Activated CD8-positive, alpha-beta T cell treated with anti-CD3 and anti-CD28 coated beads, Interleukin-2, amount 10 ng/mL, durations not matched to agents 7 days and 5 days (primary cell): Measurements from ENCODE around the gene ELMO3. TPM values are rescaled to one million over a fixed set of nuclear protein-coding genes. Genes with fewer than 3 reads are reported as not detected.

Experiments
- ATAC-seq: fragments of 150-1000 bp; cut with Tn5 transposase; one replicate; pipeline ENCODE4 v1.10.0; 2021; ENCODE audit warnings: moderate library complexity
- CTCF ChIA-PET: fragments of 350-600 bp; sonication (Branson Sonifier 250); formaldehyde crosslinking; loops from one replicate; lab custom pipeline; 2021; ENCODE audit warnings: antibody characterized with exemption; lab: Charles Lee
- POLR2A ChIA-PET: fragments of 350-600 bp; sonication (Branson Sonifier 250); formaldehyde crosslinking; loops from one replicate; lab custom pipeline; 2021; ENCODE audit warnings: antibody characterized with exemption; lab: Charles Lee
- DNase-seq: peaks from one replicate; pipeline ENCODE4 v3.0.0-alpha.2; 2020
- H3K27ac Mint-ChIP-seq: one replicate; pipeline ENCODE4 v1.8.0; 2021; ENCODE audit warnings: mild to moderate bottlenecking, mixed read lengths
- H3K27me3 Mint-ChIP-seq: one replicate; pipeline ENCODE4 v1.8.0; 2021; ENCODE audit warnings: low read depth, mixed read lengths
- H3K36me3 Mint-ChIP-seq: one replicate; pipeline ENCODE4 v1.8.0; 2021; ENCODE audit warnings: low read depth, mixed read lengths
- H3K4me1 Mint-ChIP-seq: one replicate; pipeline ENCODE4 v1.8.0; 2021; ENCODE audit warnings: low read depth, mixed read lengths
- H3K4me3 Mint-ChIP-seq: one replicate; pipeline ENCODE4 v1.8.0; 2021; ENCODE audit warnings: mild to moderate bottlenecking, mixed read lengths
- H3K9me3 Mint-ChIP-seq: one replicate; pipeline ENCODE4 v1.8.0; 2022; ENCODE audit warnings: mixed read lengths; ENCODE audit not compliant: insufficient read depth
- total RNA-seq, 2 experiments: library from RNA; stranded (reverse); gene quantifications; one replicate each; pipeline ENCODE4 v1.2.3, GENCODE V29; 2021

ELMO3 gene
- total RNA-seq, result 1 to 10 TPM; 7.2 to 8.0 TPM

GRCh38 chr16:67199011-67199807 lies at the start of gene ELMO3:
ELMO3 (plus strand) TSS chr16:67199131; CDS start chr16:67199327, 196 bp downstream.
- H3K4me1 Mint-ChIP-seq, result peaks cover 13% of the 10 kb centered on the region
- ATAC-seq (no peak), DNase-seq (no peak)
- no peaks in the 10 kb centered on the region for H3K9me3 Mint-ChIP-seq
- H3K27me3 Mint-ChIP-seq, result no peaks in the 10 kb centered on the region
- ChIA-PET CTCF (interaction anchor here (1.2 to 2.3 kb wide), 5 partner anchors 10 to 246 kb away, joined by 4 to 9 read pairs (median 6); partner anchors contain the start of gene TMEM208), POLR2A (interaction anchor here (1.7 kb wide), 1 partner anchor 28 kb away, joined by 4 read pairs; the partner anchor contains the start of gene TMEM208)
- H3K36me3 Mint-ChIP-seq, result peaks cover 60% of the 10 kb centered on the region
- no peak within 1 kb of the TSS for H3K27ac Mint-ChIP-seq
- no peak within 1 kb of the TSS for H3K4me3 Mint-ChIP-seq

GRCh38 chr16:67149276-67150046 lies 49.5 kb upstream of the ELMO3 start:
- Mint-ChIP-seq H3K4me1 (peaks cover 31% of the 10 kb centered on the region), H3K9me3 (no peaks in the 10 kb centered on the region), H3K27ac (no peak overlapping the region), H3K27me3 (peaks cover 3% of the 10 kb centered on the region), H3K36me3 (peaks cover 45% of the 10 kb centered on the region), H3K4me3 (peak overlapping the region; percentile 40)
- POLR2A ChIA-PET, result interaction anchor here (1.1 kb wide), 1 partner anchor 132 kb away, joined by 4 read pairs; no protein-coding TSS in a partner anchor
- DNase-seq, result no peak
- no peak for ATAC-seq
- CTCF ChIA-PET, result interaction anchor here (1.0 to 1.2 kb wide), 2 partner anchors 42 to 132 kb away, joined by 3 to 4 read pairs; no protein-coding TSS in a partner anchor

- Mint-ChIP-seq H3K4me1 (peaks cover 33% of the 10 kb centered on the region), H3K9me3 (no peaks in the 10 kb centered on the region), H3K27me3 (peaks cover 3% of the 10 kb centered on the region), H3K4me3 (peak overlapping the region; percentile 71), H3K27ac (no peak overlapping the region), H3K36me3 (peaks cover 42% of the 10 kb centered on the region)
- ChIA-PET POLR2A (interaction anchor here (0.9 to 1.4 kb wide), 5 partner anchors 9 to 132 kb away, joined by 3 to 6 read pairs (median 4); no protein-coding TSS in a partner anchor), CTCF (interaction anchor here (0.9 to 5.8 kb wide), 11 partner anchors 10 to 240 kb away, joined by 3 to 149 read pairs (median 4); partner anchors contain the start of genes CBFB, FBXL8, PHAF1 and TRADD)
- peak; percentile 70 for ATAC-seq
- peak; percentile 59 for DNase-seq
Observed at GRCh38 chr16:67150047-67150832, 48.7 kb upstream of the ELMO3 start.

GRCh38 chr16:67150833-67151396 lies 48.0 kb upstream of the ELMO3 start, which contains the start of gene B3GNT9:
B3GNT9 (minus strand) TSS chr16:67150998; CDS start chr16:67150485, 513 bp downstream.
- Mint-ChIP-seq H3K4me3 (peak within 1 kb of the TSS; percentile 71), H3K36me3 (peaks cover 38% of the 10 kb centered on the region), H3K9me3 (no peaks in the 10 kb centered on the region), H3K27ac (peak within 1 kb of the TSS; percentile 46), H3K27me3 (peaks cover 3% of the 10 kb centered on the region), H3K4me1 (peaks cover 39% of the 10 kb centered on the region)
- ChIA-PET CTCF (interaction anchor here (0.9 to 5.8 kb wide), 13 partner anchors 10 to 241 kb away, joined by 3 to 149 read pairs (median 5); partner anchors contain the start of genes CBFB, FBXL8, PHAF1 and TRADD), POLR2A (interaction anchor here (0.9 to 1.4 kb wide), 4 partner anchors 8 to 133 kb away, joined by 3 to 6 read pairs (median 4); no protein-coding TSS in a partner anchor)
- DNase-seq (peak; percentile 62), ATAC-seq (peak; percentile 47)

- Mint-ChIP-seq H3K4me1 (peaks cover 46% of the 10 kb centered on the region), H3K4me3 (peak overlapping the region; percentile 71), H3K27me3 (peaks cover 3% of the 10 kb centered on the region), H3K9me3 (no peaks in the 10 kb centered on the region), H3K27ac (peak overlapping the region; percentile 46), H3K36me3 (peaks cover 37% of the 10 kb centered on the region)
- POLR2A ChIA-PET, result interaction anchor here (0.9 to 1.4 kb wide), 3 partner anchors 33 to 134 kb away, joined by 3 to 4 read pairs (median 3); no protein-coding TSS in a partner anchor
- CTCF ChIA-PET, result interaction anchor here (0.6 to 5.8 kb wide), 18 partner anchors 9 to 241 kb away, joined by 3 to 149 read pairs (median 4); partner anchors contain the start of genes CBFB, FBXL8, PHAF1 and TMEM208
- DNase-seq (no peak), ATAC-seq (no peak)
Observed at GRCh38 chr16:67151431-67152097, 47.4 kb upstream of the ELMO3 start.

GRCh38 chr16:67154578-67155294 lies 44.2 kb upstream of the ELMO3 start:
- peaks cover 35% of the 10 kb centered on the region for H3K36me3 Mint-ChIP-seq
- H3K4me1 Mint-ChIP-seq, result peaks cover 67% of the 10 kb centered on the region
- peak overlapping the region; percentile 69 for H3K4me3 Mint-ChIP-seq
- ChIA-PET POLR2A (interaction anchor here (0.6 to 1.2 kb wide), 6 partner anchors 10 to 181 kb away, joined by 3 to 5 read pairs (median 3); partner anchors contain the start of gene HSF4), CTCF (interaction anchor here (0.5 to 6.9 kb wide), 82 partner anchors 9 to 282 kb away, joined by 3 to 149 read pairs (median 6); partner anchors contain the start of genes CBFB, CES4A, CIAO2B and FHOD1)
- DNase-seq, result no peak
- H3K27ac Mint-ChIP-seq, result no peak overlapping the region
- no peaks in the 10 kb centered on the region for H3K9me3 Mint-ChIP-seq
- H3K27me3 Mint-ChIP-seq, result peaks cover 3% of the 10 kb centered on the region
- ATAC-seq, result no peak

GRCh38 chr16:67155295-67156142 lies 43.4 kb upstream of the ELMO3 start:
- Mint-ChIP-seq H3K27ac (peak overlapping the region; percentile 57), H3K4me1 (peaks cover 70% of the 10 kb centered on the region), H3K27me3 (peaks cover 3% of the 10 kb centered on the region), H3K36me3 (peaks cover 35% of the 10 kb centered on the region), H3K9me3 (no peaks in the 10 kb centered on the region), H3K4me3 (peak overlapping the region; percentile 69)
- DNase-seq (peak; percentile 82), ATAC-seq (peak; percentile 43)
- ChIA-PET POLR2A (interaction anchor here (0.6 to 1.2 kb wide), 7 partner anchors 10 to 201 kb away, joined by 3 to 5 read pairs (median 3); partner anchors contain the start of gene HSF4), CTCF (interaction anchor here (0.6 to 6.9 kb wide), 80 partner anchors 8 to 282 kb away, joined by 3 to 149 read pairs (median 6); partner anchors contain the start of genes CBFB, CES4A, CIAO2B and FHOD1)

- Mint-ChIP-seq H3K4me3 (peak overlapping the region; percentile 13), H3K4me1 (peaks cover 72% of the 10 kb centered on the region), H3K27me3 (peaks cover under 1% of the 10 kb centered on the region), H3K36me3 (peaks cover 38% of the 10 kb centered on the region), H3K9me3 (no peaks in the 10 kb centered on the region), H3K27ac (no peak overlapping the region)
- CTCF ChIA-PET, result interaction anchor here (0.9 to 6.9 kb wide), 28 partner anchors 12 to 261 kb away, joined by 3 to 149 read pairs (median 9); partner anchors contain the start of genes CBFB, CES4A and PHAF1
- DNase-seq (no peak), ATAC-seq (no peak)
- POLR2A ChIA-PET, result interaction anchor here (0.7 kb wide), 1 partner anchor 202 kb away, joined by 3 read pairs; no protein-coding TSS in a partner anchor
Observed at GRCh38 chr16:67156143-67156844, 42.6 kb upstream of the ELMO3 start.
